Measurements from ENCODE around the gene KCNAB3. TPM values are rescaled to one million over a fixed set of nuclear protein-coding genes. Genes with fewer than 3 reads are reported as not detected.

Gene KCNAB3
- total RNA-seq, 1 donor from 2014 or later, result 6.0 TPM

- H3K9me3 Mint-ChIP-seq (ENCODE audit: low read depth), result no peaks in the 10 kb centered on the region
- no peaks in the 10 kb centered on the region for H3K27me3 Mint-ChIP-seq
- H3K36me3 Mint-ChIP-seq (ENCODE audit: insufficient read depth), result peaks cover 10% of the 10 kb centered on the region
Measured at GRCh38 chr17:7887038-7887481, 42.6 kb downstream of the KCNAB3 start.

GRCh38 chr17:7886227-7887037 lies 43.2 kb downstream of the KCNAB3 start:
- peaks cover 8% of the 10 kb centered on the region for H3K36me3 Mint-ChIP-seq (ENCODE audit: insufficient read depth)
- no peak overlapping the region for H3K4me3 Mint-ChIP-seq (ENCODE audit: low read depth)
- no peak overlapping the region for H3K27ac Mint-ChIP-seq
- H3K27me3 Mint-ChIP-seq, result no peaks in the 10 kb centered on the region
- no peak for DNase-seq (ENCODE audit: low spot score, unreplicated experiment)
- TF ChIP-seq, protein P1, sequence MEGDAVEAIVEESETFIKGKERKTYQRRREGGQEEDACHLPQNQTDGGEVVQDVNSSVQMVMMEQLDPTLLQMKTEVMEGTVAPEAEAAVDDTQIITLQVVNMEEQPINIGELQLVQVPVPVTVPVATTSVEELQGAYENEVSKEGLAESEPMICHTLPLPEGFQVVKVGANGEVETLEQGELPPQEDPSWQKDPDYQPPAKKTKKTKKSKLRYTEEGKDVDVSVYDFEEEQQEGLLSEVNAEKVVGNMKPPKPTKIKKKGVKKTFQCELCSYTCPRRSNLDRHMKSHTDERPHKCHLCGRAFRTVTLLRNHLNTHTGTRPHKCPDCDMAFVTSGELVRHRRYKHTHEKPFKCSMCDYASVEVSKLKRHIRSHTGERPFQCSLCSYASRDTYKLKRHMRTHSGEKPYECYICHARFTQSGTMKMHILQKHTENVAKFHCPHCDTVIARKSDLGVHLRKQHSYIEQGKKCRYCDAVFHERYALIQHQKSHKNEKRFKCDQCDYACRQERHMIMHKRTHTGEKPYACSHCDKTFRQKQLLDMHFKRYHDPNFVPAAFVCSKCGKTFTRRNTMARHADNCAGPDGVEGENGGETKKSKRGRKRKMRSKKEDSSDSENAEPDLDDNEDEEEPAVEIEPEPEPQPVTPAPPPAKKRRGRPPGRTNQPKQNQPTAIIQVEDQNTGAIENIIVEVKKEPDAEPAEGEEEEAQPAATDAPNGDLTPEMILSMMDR (IDR thresholded peaks at IDR 0.05; ENCODE audit: unreplicated experiment), result peak; percentile 18
- H3K9me3 Mint-ChIP-seq (ENCODE audit: low read depth), result no peaks in the 10 kb centered on the region
- peaks cover 3% of the 10 kb centered on the region for H3K4me1 Mint-ChIP-seq (ENCODE audit: low read depth)

More at GRCh38 chr17:7887038-7887481, 42.6 kb downstream of the KCNAB3 start:
- no peak overlapping the region for H3K4me3 Mint-ChIP-seq (ENCODE audit: low read depth)
- H3K27ac Mint-ChIP-seq, result no peak overlapping the region
- no peak for DNase-seq (ENCODE audit: low spot score, unreplicated experiment)
- TF ChIP-seq, protein P1 (IDR thresholded peaks at IDR 0.05; ENCODE audit: unreplicated experiment), result no peak
- peaks cover 3% of the 10 kb centered on the region for H3K4me1 Mint-ChIP-seq (ENCODE audit: low read depth)

DNA sequence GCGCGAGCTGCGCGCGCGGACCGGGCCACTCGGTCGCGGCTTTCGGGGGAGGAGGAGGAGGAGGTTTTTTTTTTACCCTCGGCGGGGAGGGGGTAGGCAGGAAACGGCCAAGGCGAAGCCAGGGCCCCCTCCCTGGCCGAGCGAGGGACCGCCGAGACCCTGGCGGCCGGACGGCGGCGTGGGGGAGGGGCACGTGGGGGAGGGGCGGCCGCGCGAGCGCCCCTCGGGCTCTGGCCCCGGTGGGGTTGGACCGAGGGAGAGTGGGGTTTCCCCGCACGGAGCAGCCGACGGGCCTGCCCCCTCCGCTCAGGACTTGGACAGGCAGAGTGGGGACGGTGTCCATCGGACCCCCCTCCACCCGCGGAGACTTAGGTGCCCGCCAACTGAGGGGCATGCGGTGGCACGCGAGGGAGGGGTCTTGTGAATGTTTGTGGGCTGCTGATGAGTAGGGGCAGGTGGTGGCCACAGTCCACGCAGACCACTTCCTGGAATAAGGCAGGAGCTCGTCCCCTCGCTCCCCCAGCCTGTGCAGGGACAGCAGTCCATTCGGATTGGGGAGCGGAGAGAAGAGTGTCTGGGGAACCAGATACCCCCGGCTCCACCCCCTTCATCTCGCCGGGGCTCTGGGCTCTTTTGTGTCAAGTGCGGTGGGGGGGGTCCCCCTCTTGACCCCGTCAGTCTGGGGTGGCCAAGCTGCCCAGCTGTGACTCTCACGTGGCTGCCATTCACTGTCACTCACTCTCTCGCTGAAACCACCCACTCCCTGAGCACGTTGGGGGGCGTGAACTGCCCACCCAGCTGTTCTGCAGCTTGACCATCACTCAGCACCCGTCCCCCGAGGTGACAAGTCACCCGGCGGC lies 44.1 kb downstream of the KCNAB3 start:
- DNase-seq (ENCODE audit: low spot score, unreplicated experiment), result peak; percentile 38
- H3K27ac Mint-ChIP-seq, result no peak overlapping the region
- peak overlapping the region; percentile 59 for H3K4me3 Mint-ChIP-seq (ENCODE audit: low read depth)
- TF ChIP-seq, protein P1 (IDR thresholded peaks at IDR 0.05; ENCODE audit: unreplicated experiment), result no peak
- H3K36me3 Mint-ChIP-seq (ENCODE audit: insufficient read depth), result peaks cover 3% of the 10 kb centered on the region
- peaks cover 3% of the 10 kb centered on the region for H3K4me1 Mint-ChIP-seq (ENCODE audit: low read depth)
- no peaks in the 10 kb centered on the region for H3K9me3 Mint-ChIP-seq (ENCODE audit: low read depth)
- H3K27me3 Mint-ChIP-seq, result no peaks in the 10 kb centered on the region

DNA sequence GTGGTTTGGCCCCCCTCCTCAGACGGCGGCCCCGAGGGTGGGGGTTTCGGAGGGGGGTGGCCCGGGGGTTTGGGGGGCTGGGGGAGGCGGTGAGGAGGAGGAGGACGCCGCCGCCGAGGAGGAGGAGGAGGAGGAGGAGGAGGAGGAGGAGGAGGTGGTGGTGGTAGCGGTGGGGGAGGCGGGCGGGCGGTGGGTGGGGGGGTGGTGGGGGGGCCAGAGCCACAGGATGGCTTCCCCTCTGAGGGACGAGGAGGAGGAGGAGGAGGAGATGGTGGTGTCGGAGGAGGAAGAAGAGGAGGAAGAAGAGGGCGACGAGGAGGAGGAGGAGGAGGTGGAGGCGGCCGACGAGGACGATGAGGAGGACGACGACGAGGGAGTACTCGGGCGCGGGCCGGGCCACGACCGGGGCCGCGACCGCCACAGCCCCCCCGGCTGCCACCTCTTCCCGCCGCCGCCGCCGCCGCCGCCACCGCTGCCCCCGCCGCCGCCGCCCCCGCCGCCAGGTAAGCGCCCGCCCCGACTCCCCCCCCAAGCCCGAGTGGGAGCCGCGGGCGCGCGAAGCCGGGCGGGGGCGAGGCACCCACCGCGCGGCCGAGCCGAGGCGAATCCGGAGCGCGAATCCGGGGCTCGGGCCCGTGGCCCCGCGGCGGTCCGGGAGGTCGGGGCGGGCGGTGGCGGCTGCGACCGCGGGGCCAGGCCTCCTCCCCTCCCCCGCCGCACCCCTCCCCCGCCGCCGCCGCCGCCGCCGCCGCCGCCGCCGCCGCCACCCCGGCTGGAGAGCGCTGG lies 44.9 kb downstream of the KCNAB3 start:
- H3K27ac Mint-ChIP-seq, result no peak overlapping the region
- H3K4me1 Mint-ChIP-seq (ENCODE audit: low read depth), result peaks cover 3% of the 10 kb centered on the region
- H3K4me3 Mint-ChIP-seq (ENCODE audit: low read depth), result peak overlapping the region; percentile 67
- DNase-seq (ENCODE audit: low spot score, unreplicated experiment), result no peak
- TF ChIP-seq, protein P1 (IDR thresholded peaks at IDR 0.05; ENCODE audit: unreplicated experiment), result no peak
- H3K9me3 Mint-ChIP-seq (ENCODE audit: low read depth), result no peaks in the 10 kb centered on the region
- no peaks in the 10 kb centered on the region for H3K36me3 Mint-ChIP-seq (ENCODE audit: insufficient read depth)
- H3K27me3 Mint-ChIP-seq, result no peaks in the 10 kb centered on the region

Measured in progenitor cell of endocrine pancreas (in vitro differentiated cells).